ENCODE data around the gene SMYD3.

DNA sequence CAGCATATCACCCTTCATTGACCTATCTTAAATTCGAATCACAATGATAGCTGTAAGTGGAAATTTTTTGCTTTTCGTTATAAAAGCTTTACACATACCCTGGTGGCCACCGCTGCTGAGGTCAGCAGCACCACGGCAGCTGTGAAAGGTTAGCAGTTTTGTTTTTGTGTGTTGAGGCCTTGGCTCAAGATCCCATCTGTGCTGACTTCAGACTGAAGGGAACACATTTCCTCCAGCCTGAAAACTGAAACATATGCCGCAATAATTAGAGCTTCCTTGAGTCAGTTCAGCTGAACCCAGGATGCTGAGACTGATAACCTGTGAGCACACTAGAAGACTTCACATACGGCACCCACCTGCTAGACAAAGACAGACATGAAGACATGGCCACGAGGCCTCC lies 103.0 kb downstream of the SMYD3 start:
- TF ChIP-seq, protein P1, sequence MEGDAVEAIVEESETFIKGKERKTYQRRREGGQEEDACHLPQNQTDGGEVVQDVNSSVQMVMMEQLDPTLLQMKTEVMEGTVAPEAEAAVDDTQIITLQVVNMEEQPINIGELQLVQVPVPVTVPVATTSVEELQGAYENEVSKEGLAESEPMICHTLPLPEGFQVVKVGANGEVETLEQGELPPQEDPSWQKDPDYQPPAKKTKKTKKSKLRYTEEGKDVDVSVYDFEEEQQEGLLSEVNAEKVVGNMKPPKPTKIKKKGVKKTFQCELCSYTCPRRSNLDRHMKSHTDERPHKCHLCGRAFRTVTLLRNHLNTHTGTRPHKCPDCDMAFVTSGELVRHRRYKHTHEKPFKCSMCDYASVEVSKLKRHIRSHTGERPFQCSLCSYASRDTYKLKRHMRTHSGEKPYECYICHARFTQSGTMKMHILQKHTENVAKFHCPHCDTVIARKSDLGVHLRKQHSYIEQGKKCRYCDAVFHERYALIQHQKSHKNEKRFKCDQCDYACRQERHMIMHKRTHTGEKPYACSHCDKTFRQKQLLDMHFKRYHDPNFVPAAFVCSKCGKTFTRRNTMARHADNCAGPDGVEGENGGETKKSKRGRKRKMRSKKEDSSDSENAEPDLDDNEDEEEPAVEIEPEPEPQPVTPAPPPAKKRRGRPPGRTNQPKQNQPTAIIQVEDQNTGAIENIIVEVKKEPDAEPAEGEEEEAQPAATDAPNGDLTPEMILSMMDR (IDR thresholded peaks at IDR 0.05; ENCODE audit: insufficient read depth, low read depth, low read length), result no peak
- no peak for TF ChIP-seq EZH2 (IDR thresholded peaks at IDR 0.05; ENCODE audit: insufficient read depth, low read length)

All from astrocyte (in vitro differentiated cells and primary cell).